ENCODE results near the gene IL1R1. TPM values are rescaled to one million over a fixed set of nuclear protein-coding genes. Genes with fewer than 3 reads are reported as not detected.
A peak's percentile ranks its signal among the peaks of the same experiment; 100 is the strongest.

IL1R1 gene
- total RNA-seq, 1 experiment from 2014 or later, result 5.2 TPM

- H3K36me3 Mint-ChIP-seq (ENCODE audit: insufficient read depth, unreplicated experiment), result peaks cover 10% of the 10 kb centered on the region
- intact Hi-C loops (cut with micrococcal nuclease), result no loop called here
- ChIA-PET POLR2A (interaction anchor here (0.8 to 3.7 kb wide), 10 partner anchors 11 to 284 kb away, joined by 3 to 29 read pairs (median 5); partner anchors contain the start of gene IL1R1), CTCF (interaction anchor here (0.6 to 7.6 kb wide), 15 partner anchors 9 to 738 kb away, joined by 3 to 53 read pairs (median 4); no protein-coding TSS in a partner anchor)
- no peak for DNase-seq (ENCODE audit: unreplicated experiment)
- H3K4me1 Mint-ChIP-seq (ENCODE audit: insufficient read depth, unreplicated experiment), result peaks cover 30% of the 10 kb centered on the region
- BruUV-seq (replicated peaks), result no TSS peak
- H3K9me3 Mint-ChIP-seq (ENCODE audit: unreplicated experiment), result peaks cover 13% of the 10 kb centered on the region
- TF ChIP-seq, protein P1, sequence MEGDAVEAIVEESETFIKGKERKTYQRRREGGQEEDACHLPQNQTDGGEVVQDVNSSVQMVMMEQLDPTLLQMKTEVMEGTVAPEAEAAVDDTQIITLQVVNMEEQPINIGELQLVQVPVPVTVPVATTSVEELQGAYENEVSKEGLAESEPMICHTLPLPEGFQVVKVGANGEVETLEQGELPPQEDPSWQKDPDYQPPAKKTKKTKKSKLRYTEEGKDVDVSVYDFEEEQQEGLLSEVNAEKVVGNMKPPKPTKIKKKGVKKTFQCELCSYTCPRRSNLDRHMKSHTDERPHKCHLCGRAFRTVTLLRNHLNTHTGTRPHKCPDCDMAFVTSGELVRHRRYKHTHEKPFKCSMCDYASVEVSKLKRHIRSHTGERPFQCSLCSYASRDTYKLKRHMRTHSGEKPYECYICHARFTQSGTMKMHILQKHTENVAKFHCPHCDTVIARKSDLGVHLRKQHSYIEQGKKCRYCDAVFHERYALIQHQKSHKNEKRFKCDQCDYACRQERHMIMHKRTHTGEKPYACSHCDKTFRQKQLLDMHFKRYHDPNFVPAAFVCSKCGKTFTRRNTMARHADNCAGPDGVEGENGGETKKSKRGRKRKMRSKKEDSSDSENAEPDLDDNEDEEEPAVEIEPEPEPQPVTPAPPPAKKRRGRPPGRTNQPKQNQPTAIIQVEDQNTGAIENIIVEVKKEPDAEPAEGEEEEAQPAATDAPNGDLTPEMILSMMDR (IDR thresholded peaks at IDR 0.05; ENCODE audit: unreplicated experiment), result no peak
- H3K27me3 Mint-ChIP-seq (ENCODE audit: insufficient read depth, unreplicated experiment), result no peaks in the 10 kb centered on the region
- no peak overlapping the region for H3K4me3 Mint-ChIP-seq (ENCODE audit: unreplicated experiment)
- H3K27ac Mint-ChIP-seq (ENCODE audit: low read depth, unreplicated experiment), result peak overlapping the region; percentile 94
Observed at GRCh38 chr2:102154946-102155702, 12.6 kb downstream of the IL1R1 start.

- intact Hi-C loops (cut with micrococcal nuclease), result no loop called here
- Mint-ChIP-seq H3K27ac (ENCODE audit: low read depth, unreplicated experiment) (peak overlapping the region; percentile 94), H3K4me1 (ENCODE audit: insufficient read depth, unreplicated experiment) (peaks cover 30% of the 10 kb centered on the region), H3K4me3 (ENCODE audit: unreplicated experiment) (no peak overlapping the region), H3K27me3 (ENCODE audit: insufficient read depth, unreplicated experiment) (no peaks in the 10 kb centered on the region), H3K9me3 (ENCODE audit: unreplicated experiment) (peaks cover 13% of the 10 kb centered on the region), H3K36me3 (ENCODE audit: insufficient read depth, unreplicated experiment) (peaks cover 15% of the 10 kb centered on the region)
- peak; percentile 62 for DNase-seq (ENCODE audit: unreplicated experiment)
- ChIA-PET POLR2A (interaction anchor here (0.7 to 3.7 kb wide), 11 partner anchors 10 to 284 kb away, joined by 3 to 29 read pairs (median 5); partner anchors contain the start of gene IL1R1), CTCF (interaction anchor here (0.6 to 7.6 kb wide), 16 partner anchors 10 to 738 kb away, joined by 3 to 53 read pairs (median 4); no protein-coding TSS in a partner anchor)
- no TSS peak for BruUV-seq (replicated peaks)
- TF ChIP-seq, protein P1 (IDR thresholded peaks at IDR 0.05; ENCODE audit: unreplicated experiment), result no peak
Observed at GRCh38 chr2:102155703-102156515, 13.4 kb downstream of the IL1R1 start.

DNA sequence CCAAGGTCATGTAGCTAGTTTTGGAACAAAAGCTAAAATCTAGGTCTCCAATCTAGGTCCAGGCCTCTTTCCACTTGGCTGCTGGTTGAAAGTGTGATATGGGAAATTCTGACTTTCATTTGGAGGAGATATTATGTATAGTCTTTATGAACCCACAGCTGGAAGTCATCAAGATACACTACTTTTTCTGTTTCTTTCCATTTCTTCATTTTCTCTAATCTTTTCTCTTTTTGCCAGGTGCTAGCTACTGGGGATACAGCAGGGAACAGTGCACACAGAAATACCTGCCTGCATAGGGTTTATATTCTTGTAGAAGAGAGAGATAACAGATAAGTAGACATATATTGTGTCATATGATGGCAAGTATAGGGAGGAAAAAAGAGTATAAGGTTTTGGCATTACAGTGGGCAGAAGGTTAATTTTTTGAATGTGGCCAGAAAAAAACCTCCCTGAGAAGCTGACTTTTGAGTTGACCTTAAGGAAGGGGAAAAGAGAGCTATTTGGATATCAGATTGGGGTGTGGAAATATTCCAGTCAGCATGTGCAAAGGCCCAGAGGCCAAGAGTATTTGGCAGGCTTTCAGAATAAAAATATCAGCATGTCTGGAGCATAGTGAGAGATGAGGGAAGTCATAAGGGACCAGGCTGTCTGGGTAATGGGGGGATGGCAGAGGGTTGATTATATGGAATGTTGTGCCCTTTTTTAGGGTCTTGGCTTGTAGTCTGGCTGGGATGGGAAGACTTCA, 15.6 kb downstream of the IL1R1 start:
- Mint-ChIP-seq H3K4me3 (ENCODE audit: unreplicated experiment) (no peak overlapping the region), H3K4me1 (ENCODE audit: insufficient read depth, unreplicated experiment) (peaks cover 32% of the 10 kb centered on the region), H3K27ac (ENCODE audit: low read depth, unreplicated experiment) (peak overlapping the region; percentile 74), H3K9me3 (ENCODE audit: unreplicated experiment) (peaks cover 13% of the 10 kb centered on the region), H3K27me3 (ENCODE audit: insufficient read depth, unreplicated experiment) (no peaks in the 10 kb centered on the region), H3K36me3 (ENCODE audit: insufficient read depth, unreplicated experiment) (peaks cover 15% of the 10 kb centered on the region)
- TF ChIP-seq, protein P1 (IDR thresholded peaks at IDR 0.05; ENCODE audit: unreplicated experiment), result no peak
- ChIA-PET CTCF (interaction anchor here (0.7 to 7.6 kb wide), 8 partner anchors 8 to 285 kb away, joined by 4 to 53 read pairs (median 12); no protein-coding TSS in a partner anchor), POLR2A (interaction anchor here (1.2 to 3.7 kb wide), 3 partner anchors 15 to 131 kb away, joined by 5 to 29 read pairs (median 5); partner anchors contain the start of gene IL1R1)
- intact Hi-C loops (cut with micrococcal nuclease), result no loop called here
- DNase-seq (ENCODE audit: unreplicated experiment), result no peak
- no TSS peak for BruUV-seq (replicated peaks)

All from MCF 10A (cell line).